ACHN (cell line): Measurements from ENCODE around the gene PSMG4.

Source experiments
- DNase-seq: peaks from one replicate; pipeline ENCODE4 v3.0.0-alpha.2; 2015
- in situ Hi-C: cut with HindIII; loops from 2 replicates; pipeline ENCODE4 v1.10.0; 2017; ENCODE audit warnings: low sequenced_read_pairs, low pct_ligation_motif_present, low pct_unique_long_range_greater_than_20kb

The PSMG4 gene, protein sequence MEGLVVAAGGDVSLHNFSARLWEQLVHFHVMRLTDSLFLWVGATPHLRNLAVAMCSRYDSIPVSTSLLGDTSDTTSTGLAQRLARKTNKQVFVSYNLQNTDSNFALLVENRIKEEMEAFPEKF

GRCh38 chr6:3258720-3259490 lies at the start of gene PSMG4:
TSS of gene PSMG4 (plus strand) at chr6:3258947. CDS start at chr6:3259023, 76 bp downstream.
- DNase-seq: peak; percentile 80

DNA sequence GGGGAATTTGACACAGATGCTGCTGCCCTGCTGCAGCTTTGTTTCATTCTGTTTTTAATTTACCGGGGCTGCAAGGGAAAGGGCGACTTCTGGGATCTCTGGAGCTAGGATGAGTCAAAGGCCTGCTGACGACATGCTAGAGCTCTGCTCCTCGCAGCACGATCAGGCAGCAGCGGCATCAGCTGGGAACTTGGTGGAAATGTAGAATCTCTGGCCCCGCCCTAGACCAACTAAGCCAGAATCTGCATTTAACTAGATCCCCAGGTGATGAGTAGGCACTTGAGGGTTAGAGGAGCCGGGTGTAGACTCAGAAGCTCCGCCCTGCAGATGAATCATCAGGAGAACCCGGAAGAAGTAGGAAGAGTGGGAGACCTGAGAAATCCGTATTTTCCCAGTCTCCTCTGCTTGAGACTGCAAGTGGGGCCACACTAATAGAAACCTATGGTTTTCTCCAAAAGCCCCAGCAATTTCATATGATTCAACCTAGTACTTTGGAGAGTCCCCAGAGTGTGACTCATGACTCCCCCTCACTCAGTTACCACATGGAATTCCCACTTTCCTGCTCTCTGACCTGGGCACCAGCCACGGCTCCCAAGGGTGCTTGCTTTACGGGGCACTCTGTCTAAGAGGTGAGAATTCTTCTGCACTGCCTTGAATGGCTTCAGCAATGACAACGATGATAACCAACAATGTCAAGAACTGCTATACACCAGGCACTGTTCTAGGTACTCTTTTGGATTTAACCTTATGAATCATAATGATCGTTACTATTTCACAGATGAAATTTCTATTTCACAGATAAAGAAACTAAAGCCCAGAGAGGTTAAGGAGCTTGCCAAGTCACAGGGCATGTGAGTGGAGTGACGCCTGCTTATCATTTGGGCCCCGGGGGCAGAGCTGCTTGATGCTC lies 49.4 kb upstream of the PSMG4 start:
- peak; percentile 98 for DNase-seq
- in situ Hi-C loops: no loop called here

More at GRCh38 chr6:3258720-3259490, at the start of gene PSMG4:
- in situ Hi-C loops: no loop called here

DNA sequence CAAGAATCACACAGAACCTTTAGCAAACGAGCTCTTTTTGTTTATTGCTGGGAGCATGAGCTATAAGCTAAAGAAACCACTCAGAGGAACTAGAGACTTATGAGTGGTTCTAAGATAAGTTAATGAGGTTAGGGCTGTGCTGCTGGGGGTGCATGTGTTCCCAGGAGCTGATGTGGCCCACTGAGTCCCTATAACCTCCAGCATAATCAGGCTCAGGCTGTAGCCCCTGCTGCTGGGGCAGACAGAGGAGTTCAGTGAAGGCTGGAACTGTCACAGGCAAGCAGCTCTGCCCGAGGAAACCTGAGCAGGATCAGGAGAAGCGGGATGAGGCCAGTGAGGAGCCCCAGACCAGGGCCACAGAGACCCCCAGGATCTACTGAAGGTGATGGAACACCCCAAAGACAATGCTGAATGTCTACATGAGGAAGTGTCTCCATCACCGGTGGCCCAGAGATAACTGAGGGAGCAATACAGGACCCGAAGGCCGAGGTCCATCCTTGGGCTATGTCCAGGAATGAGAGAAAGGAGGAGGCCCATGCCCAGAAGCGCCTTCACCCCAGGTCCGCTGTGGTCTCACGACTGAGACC lies 48.6 kb upstream of the PSMG4 start:
- in situ Hi-C loops: no loop called here
- DNase-seq: no peak

DNA sequence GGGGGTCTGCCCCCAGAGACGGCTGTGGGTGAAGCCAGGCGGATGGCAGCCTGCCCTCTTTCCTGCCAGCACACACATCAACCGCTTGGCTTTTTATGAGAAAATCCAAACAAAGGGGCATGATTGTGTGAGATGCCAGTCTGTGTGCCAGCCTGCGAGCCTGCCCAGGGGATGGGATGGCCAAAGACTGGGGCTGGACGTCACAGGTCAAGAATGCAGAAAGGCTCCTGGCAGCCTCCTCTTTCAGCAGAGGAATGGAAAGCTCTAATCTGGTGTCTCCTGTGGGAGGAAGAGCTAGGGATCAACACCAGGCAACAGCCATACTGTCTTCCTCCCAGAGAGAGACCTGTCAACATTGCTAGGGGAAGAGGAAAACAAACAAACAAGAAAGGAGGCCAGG lies 47.1 kb upstream of the PSMG4 start:
- in situ Hi-C loops: no loop called here
- DNase-seq: no peak

GRCh38 chr6:3212261-3212660 lies 46.5 kb upstream of the PSMG4 start:
- in situ Hi-C loops: no loop called here
- DNase-seq: no peak

- in situ Hi-C loops: no loop called here
- no peak for DNase-seq
Observed at GRCh38 chr6:3213334-3213695, 45.4 kb upstream of the PSMG4 start.

DNA sequence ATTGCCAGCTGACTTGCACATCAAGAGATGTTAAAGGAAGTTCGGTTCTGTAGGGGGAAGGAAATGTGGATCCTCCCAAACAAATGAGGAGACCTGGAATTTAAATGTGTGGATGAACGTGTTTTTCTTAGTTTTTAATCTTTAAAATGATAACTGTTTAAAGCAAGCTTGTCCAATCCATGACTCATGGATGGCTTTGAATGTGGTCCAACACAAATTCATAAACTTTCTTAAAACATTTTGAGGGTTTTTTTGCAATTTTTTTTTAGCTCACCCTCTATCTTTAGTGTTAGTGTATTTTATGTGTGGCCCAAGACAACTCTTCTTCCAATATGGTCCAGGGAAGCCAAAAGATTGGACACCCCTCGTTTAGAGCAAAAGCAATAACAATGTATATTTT lies 43.8 kb upstream of the PSMG4 start:
- no peak for DNase-seq
- in situ Hi-C loops: no loop called here

- in situ Hi-C loops: no loop called here
- DNase-seq: no peak
Observed at GRCh38 chr6:3217286-3217685, 41.5 kb upstream of the PSMG4 start.

GRCh38 chr6:3218266-3218665 lies 40.5 kb upstream of the PSMG4 start:
- in situ Hi-C loops: no loop called here
- no peak for DNase-seq

- in situ Hi-C loops: no loop called here
- DNase-seq: no peak
Observed at GRCh38 chr6:3220366-3220765, 38.4 kb upstream of the PSMG4 start.

DNA sequence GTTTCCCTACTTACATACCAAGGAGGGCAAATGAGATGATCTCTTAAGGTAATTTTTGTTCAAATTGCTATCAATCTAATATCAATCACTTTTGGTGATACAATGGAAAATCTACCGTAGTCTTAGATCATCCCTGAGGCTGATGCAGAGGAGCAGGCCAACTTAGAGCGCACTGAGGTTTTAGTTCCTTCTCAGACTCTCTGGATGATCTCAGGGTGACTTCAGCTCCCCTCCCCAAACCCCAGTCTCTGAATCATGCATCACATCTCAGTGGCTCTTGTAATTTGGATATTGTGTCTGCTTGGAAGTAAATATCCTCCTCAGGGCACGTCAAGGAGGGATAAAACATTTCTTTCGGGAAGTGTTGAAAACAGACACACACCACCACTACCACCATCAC lies 37.2 kb upstream of the PSMG4 start:
- in situ Hi-C loops: no loop called here
- no peak for DNase-seq

GRCh38 chr6:3222506-3223038 lies 36.2 kb upstream of the PSMG4 start:
- in situ Hi-C loops: no loop called here
- DNase-seq: no peak

GRCh38 chr6:3226042-3226441 lies 32.7 kb upstream of the PSMG4 start:
- no peak for DNase-seq
- in situ Hi-C loops: no loop called here

GRCh38 chr6:3226481-3227362 lies 32.0 kb upstream of the PSMG4 start:
- DNase-seq: peak; percentile 25
- in situ Hi-C loops: no loop called here

DNA sequence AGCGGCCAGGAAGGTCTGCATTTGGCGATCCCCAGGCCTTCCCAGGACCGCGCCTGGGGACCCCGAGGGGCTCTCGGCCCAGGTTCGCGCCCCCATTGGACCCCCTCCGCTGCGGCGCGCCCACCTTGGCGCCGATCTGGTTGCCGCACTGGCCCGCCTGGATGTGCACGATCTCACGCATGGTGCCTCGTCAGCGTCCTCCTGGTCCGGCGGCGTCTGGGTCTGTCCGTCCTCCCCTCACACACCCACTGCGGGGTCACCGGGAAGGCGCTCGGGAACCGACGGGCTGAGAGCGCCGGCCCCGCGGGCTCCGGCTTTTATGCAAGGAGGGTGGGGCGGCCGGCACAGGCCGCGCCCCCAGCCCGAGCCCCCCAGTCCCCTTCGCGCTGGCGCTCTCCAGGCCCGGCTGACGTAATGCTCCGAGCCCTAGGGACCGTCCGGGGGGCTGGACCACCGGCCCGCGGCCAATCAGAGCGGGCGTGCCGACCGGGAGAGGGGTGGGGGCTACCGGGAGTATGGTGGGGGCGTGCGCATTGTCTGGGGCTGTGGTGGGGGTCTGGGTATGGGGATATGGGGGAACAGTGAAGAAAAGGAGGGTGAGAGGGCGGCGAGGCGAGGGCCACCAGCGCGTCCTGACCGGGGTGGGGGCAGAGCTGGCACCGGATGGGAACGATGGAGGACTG lies 31.2 kb upstream of the PSMG4 start, which contains the start of gene TUBB2B:
Gene TUBB2B, minus strand, starts transcription at position 291 of the 683 bp plus-strand sequence. Its CDS starts 110 bp downstream, at position 181.
- in situ Hi-C loops: no loop called here
- DNase-seq: peak; percentile 76

- in situ Hi-C loops: no loop called here
- peak; percentile 22 for DNase-seq
Observed at GRCh38 chr6:3228046-3228671, 30.6 kb upstream of the PSMG4 start.
